ENCODE data around the gene ARHGAP45.

GRCh38 chr19:1132552-1133383 lies 65.8 kb downstream of the ARHGAP45 start:
- TF ChIP-seq FOSB (CRISPR knock-in tag; IDR thresholded peaks at IDR 0.05) = no peak
- TF ChIP-seq EP300 (IDR thresholded peaks at IDR 0.05) = no peak
- TF ChIP-seq EHMT2 (IDR thresholded peaks at IDR 0.05; ENCODE audit: low read depth) = no peak

Measured in A549 (cell line).